Naive thymus-derived CD4-positive, alpha-beta T cell (primary cell): ENCODE results near the gene UBE2G1. TPM values are rescaled to one million over a fixed set of nuclear protein-coding genes. Genes with fewer than 3 reads are reported as not detected.

ENCODE experiments used
- ATAC-seq: fragments of 150-1000 bp; cut with Tn5 transposase; 2 replicates; pipeline ENCODE4 v1.10.0; 2021; ENCODE audit warnings: mild to moderate bottlenecking, moderate library complexity
- CTCF ChIA-PET: fragments of 350-600 bp; sonication (Branson Sonifier 250); formaldehyde crosslinking; loops from one replicate; lab custom pipeline; 2021; ENCODE audit warnings: antibody characterized with exemption; lab: Charles Lee
- POLR2A ChIA-PET: fragments of 350-600 bp; sonication (Branson Sonifier 250); formaldehyde crosslinking; loops from one replicate; lab custom pipeline; 2021; ENCODE audit warnings: antibody characterized with exemption, inconsistent platforms; lab: Charles Lee
- DNase-seq, 9 donors: peaks; one replicate each; pipeline versions ENCODE4 v3.0.0 to v3.0.0-alpha.2; 2020 to 2022; ENCODE audit warnings: mixed read lengths in 1 of 9
- H3K27ac ChIP-seq: one replicate; pipeline ENCODE4 v1.7.0; 2013; ENCODE audit warnings: mild to moderate bottlenecking, low read depth, low read length, moderate library complexity
- H3K27me3 ChIP-seq, 2 donors: one replicate each; pipeline ENCODE4 v1.7.0; 2013; ENCODE audit warnings: low read length in 2 of 2, mild to moderate bottlenecking in 2 of 2, moderate library complexity in 2 of 2; ENCODE audit not compliant: control insufficient read depth in 2 of 2, insufficient read depth in 2 of 2
- H3K36me3 ChIP-seq, 3 experiments: 1 replicate in 2 of 3; 2 replicates in 1 of 3; pipeline ENCODE4 v1.7.0; 2013; ENCODE audit warnings: low read length in 3 of 3, mild to moderate bottlenecking in 3 of 3, moderate library complexity in 1 of 3; ENCODE audit not compliant: insufficient read depth in 3 of 3, control insufficient read depth in 2 of 3
- H3K4me1 ChIP-seq, 2 donors: one replicate each; pipeline ENCODE4 v1.7.0; 2013; ENCODE audit warnings: low read length in 2 of 2, mild to moderate bottlenecking in 2 of 2, moderate library complexity in 1 of 2; ENCODE audit not compliant: control insufficient read depth in 2 of 2, insufficient read depth in 2 of 2
- H3K4me3 ChIP-seq: 2 replicates; pipeline ENCODE4 v1.7.0; 2013; ENCODE audit warnings: mild to moderate bottlenecking, low read length
- H3K9me3 ChIP-seq, 3 experiments: 1 replicate in 2 of 3; 2 replicates in 1 of 3; pipeline ENCODE4 v1.7.0; 2013; ENCODE audit warnings: low read length in 3 of 3; ENCODE audit not compliant: control insufficient read depth in 2 of 3
- H3K27ac Mint-ChIP-seq, 9 donors: one replicate each; pipeline ENCODE4 v1.8.0; 2020 to 2022; ENCODE audit warnings: mixed read lengths in 9 of 9, mild to moderate bottlenecking in 8 of 9, moderate library complexity in 5 of 9, inconsistent platforms in 2 of 9
- H3K27me3 Mint-ChIP-seq, 5 donors: one replicate each; pipeline ENCODE4 v1.8.0; 2021 to 2022; ENCODE audit warnings: mixed read lengths in 5 of 5, mild to moderate bottlenecking in 1 of 5
- H3K36me3 Mint-ChIP-seq, 5 donors: one replicate each; pipeline ENCODE4 v1.8.0; 2020 to 2022; ENCODE audit warnings: mixed read lengths in 5 of 5, mild to moderate bottlenecking in 3 of 5, inconsistent platforms in 1 of 5
- H3K4me1 Mint-ChIP-seq, 7 donors: one replicate each; pipeline ENCODE4 v1.8.0; 2020 to 2022; ENCODE audit warnings: mixed read lengths in 7 of 7, mild to moderate bottlenecking in 3 of 7, inconsistent platforms in 1 of 7
- H3K4me3 Mint-ChIP-seq, 10 donors: one replicate each; pipeline ENCODE4 v1.8.0; 2020 to 2022; ENCODE audit warnings: mild to moderate bottlenecking in 10 of 10, mixed read lengths in 10 of 10, moderate library complexity in 6 of 10, inconsistent platforms in 2 of 10
- H3K9me3 Mint-ChIP-seq, 11 donors: one replicate each; pipeline ENCODE4 v1.8.0; 2020 to 2022; ENCODE audit warnings: mixed read lengths in 11 of 11, mild to moderate bottlenecking in 4 of 11, inconsistent platforms in 1 of 11, moderate library complexity in 1 of 11
- intact Hi-C, 2 donors: fragments of 100-400 bp; cut with micrococcal nuclease; formaldehyde crosslinking; loops; one replicate each; pipeline ENCODE4 v1.15.1; 2023
- polyA plus RNA-seq, 2 donors: library from polyadenylated mRNA; unstranded; fragments of 300-500 nt; fragmentation: Illumina TruSeq; gene quantifications; one replicate each; pipeline ENCODE4 v1.2.3, GENCODE V29; 2021
- total RNA-seq, 6 experiments: library from RNA in 5 of 6; stranded (reverse) in 5 of 6; gene quantifications; 1 replicate in 5 of 6; 2 replicates in 1 of 6; pipeline ENCODE4 v1.2.3 and lab custom pipeline; 2021 to 2026

Gene UBE2G1
- total and polyA plus RNA-seq, 7 experiments from 2014 or later = 50.1 to 68.9 (median 56.6) TPM

DNA sequence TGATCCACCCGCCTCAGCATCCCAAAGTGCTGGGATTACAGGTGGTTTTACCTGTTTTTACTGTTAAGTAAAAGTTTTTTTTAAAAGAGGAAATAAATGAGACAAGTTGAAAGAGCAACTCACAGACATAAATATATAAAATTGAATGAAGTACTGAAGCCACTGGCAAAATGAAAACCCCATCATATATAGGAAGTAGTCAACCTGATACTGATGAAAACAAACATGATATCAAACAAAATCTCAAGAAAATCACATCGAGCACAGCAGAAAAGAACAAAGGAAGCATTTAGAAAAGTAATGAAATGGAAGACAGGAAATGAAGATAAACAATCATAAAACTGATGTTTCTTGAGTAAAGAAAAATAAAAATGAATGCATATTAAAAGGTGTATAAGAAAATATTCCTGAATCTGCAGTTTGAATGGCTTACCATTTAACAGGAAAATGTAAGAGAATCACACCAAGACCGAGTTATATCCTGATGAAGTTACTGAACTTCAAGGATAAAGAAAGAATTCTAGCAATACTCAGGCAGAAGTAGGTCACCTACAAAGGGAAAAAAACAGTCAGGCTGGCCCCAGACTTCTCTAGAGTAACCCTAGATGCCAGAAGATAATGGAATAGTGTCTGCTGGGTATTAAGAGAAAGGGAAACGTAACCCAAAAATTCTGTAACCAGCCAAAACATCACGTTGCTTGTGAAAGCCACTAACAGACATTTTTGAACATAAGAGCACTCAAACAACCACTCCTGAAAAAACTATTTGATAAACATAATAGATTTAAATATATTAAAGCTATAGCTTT is 31.5 kb downstream of the UBE2G1 start:
- H3K27me3 Mint-ChIP-seq = no peaks in the 10 kb centered on the region
- H3K4me1 ChIP-seq = peaks cover 7 to 25% of the 10 kb centered on the region in 2 donors
- intact Hi-C loops = no loop called here
- H3K27me3 ChIP-seq = no peaks in the 10 kb centered on the region
- H3K27ac ChIP-seq = peak overlapping the region; percentile 19
- ChIA-PET POLR2A (interaction anchor here (1.4 kb wide), 1 partner anchor 9 kb away, joined by 7 read pairs; no protein-coding TSS in a partner anchor), CTCF (no interaction called here)
- H3K36me3 ChIP-seq = no peaks in the 10 kb centered on the region
- H3K9me3 ChIP-seq = no peaks in the 10 kb centered on the region
- peaks cover 20 to 83% (median 65%) of the 10 kb centered on the region in 7 donors for H3K4me1 Mint-ChIP-seq
- H3K4me3 Mint-ChIP-seq = peak overlapping the region in 9 of 10 donors; percentile 36 to 83 (median 59)
- H3K27ac Mint-ChIP-seq = peak overlapping the region in 8 of 9 donors; percentile 5 to 87 (median 73)
- DNase-seq = peak in 5 of 9 donors; percentile 11 to 30 (median 24)
- no peak overlapping the region for H3K4me3 ChIP-seq
- peak; percentile 54 for ATAC-seq
- H3K36me3 Mint-ChIP-seq = peaks cover 0 to 7% (median 4%) of the 10 kb centered on the region in 5 donors
- H3K9me3 Mint-ChIP-seq = no peaks in the 10 kb centered on the region

DNA sequence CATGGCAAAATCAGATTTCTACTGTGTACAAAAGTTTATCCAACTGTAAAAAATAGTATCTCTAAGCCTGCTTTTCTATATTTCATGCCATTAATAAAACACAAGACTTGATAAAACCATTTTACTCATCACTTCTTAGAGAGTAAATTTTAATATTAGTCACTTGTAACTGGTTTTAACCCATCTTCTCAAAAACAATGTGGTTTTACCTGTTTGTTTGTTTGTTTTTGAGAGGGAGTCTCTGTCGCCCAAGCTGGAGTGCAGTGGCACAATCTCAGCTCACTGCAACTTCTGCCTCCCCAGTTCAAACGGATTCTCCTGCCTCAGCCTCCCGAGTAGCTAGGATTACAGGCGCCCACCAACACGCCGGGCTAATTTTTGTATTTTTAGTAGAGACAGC is 32.1 kb downstream of the UBE2G1 start:
- Mint-ChIP-seq H3K27ac (peak overlapping the region in 8 of 9 donors; percentile 5 to 87 (median 73)), H3K27me3 (no peaks in the 10 kb centered on the region), H3K9me3 (no peaks in the 10 kb centered on the region), H3K4me3 (peak overlapping the region in 8 of 10 donors; percentile 12 to 83 (median 58)), H3K4me1 (peaks cover 18 to 84% (median 67%) of the 10 kb centered on the region in 7 donors), H3K36me3 (peaks cover 0 to 11% (median 6%) of the 10 kb centered on the region in 5 donors)
- ChIA-PET POLR2A (no interaction called here), CTCF (interaction anchor here (0.6 kb wide), 1 partner anchor 74 kb away, joined by 3 read pairs; no protein-coding TSS in a partner anchor)
- Histone ChIP-seq H3K9me3 (no peaks in the 10 kb centered on the region), H3K27me3 (no peaks in the 10 kb centered on the region), H3K27ac (no peak overlapping the region), H3K4me3 (no peak overlapping the region), H3K4me1 (peaks cover 7 to 25% of the 10 kb centered on the region in 2 donors), H3K36me3 (no peaks in the 10 kb centered on the region)
- intact Hi-C loops = no loop called here
- ATAC-seq (no peak), DNase-seq (no peak)

DNA sequence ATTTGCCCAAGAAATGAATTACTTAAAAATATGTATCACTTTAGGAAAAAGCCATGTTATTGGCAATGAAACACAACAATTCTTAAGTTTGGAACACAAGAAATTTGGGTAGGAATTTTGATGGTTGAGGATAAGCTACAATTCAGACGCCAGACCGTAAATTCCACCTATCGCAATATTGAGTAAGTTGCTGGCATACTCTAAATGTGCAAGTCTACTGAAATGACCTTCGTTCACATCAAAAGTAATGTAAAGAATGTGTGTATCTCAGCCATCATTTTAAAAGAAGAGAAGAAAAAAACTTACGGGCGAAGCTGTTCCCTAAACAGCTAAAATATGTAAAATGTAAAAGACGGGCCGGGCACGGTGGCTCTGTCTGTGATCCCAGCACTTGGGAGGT is 33.4 kb downstream of the UBE2G1 start:
- Histone ChIP-seq H3K27ac (no peak overlapping the region), H3K4me1 (peaks cover 10 to 25% of the 10 kb centered on the region in 2 donors), H3K9me3 (no peaks in the 10 kb centered on the region), H3K27me3 (no peaks in the 10 kb centered on the region), H3K4me3 (no peak overlapping the region), H3K36me3 (no peaks in the 10 kb centered on the region)
- no peaks in the 10 kb centered on the region for H3K9me3 Mint-ChIP-seq
- H3K4me1 Mint-ChIP-seq = peaks cover 18 to 77% (median 63%) of the 10 kb centered on the region in 7 donors
- H3K27me3 Mint-ChIP-seq = no peaks in the 10 kb centered on the region
- peak overlapping the region in 7 of 9 donors; percentile 10 to 73 (median 14) for H3K27ac Mint-ChIP-seq
- intact Hi-C loops = no loop called here
- H3K4me3 Mint-ChIP-seq = peak overlapping the region in 1 of 10 donors; percentile 46
- ATAC-seq (no peak), DNase-seq (no peak)
- H3K36me3 Mint-ChIP-seq = peaks cover 0 to 16% (median 7%) of the 10 kb centered on the region in 5 donors
- ChIA-PET POLR2A (no interaction called here), CTCF (interaction anchor here (0.9 kb wide), 1 partner anchor 28 kb away, joined by 3 read pairs; no protein-coding TSS in a partner anchor)

DNA sequence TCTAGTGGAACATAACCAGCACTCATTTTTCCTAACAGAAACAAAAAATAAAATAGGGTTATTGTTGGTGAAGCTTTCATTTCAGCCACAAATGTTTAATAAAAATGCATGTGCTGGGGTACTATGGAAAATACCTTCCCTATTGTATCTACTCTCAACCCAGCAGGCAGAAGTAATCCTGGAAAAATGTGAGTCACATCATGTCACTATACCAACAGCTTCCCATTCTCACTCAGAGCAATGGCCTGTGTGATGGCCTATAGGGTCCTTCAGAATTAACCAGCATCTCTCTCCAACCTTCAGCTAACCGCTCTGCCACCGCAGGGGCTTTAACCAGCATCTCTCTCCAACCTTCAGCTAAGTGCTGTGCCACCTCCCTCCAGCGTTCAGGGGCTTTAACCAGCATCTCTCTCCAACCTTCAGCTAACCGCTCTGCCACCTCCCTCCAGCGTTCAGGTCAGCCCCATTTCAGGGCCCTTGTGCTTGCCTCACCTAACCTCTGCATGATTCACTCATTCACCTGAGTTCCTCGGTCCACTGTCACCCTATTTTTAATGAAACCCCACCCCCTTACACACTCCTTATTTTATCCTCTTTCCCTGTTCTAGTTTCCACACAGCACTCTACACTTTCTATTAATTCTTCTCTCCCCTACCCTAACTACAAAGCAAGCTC is 34.0 kb downstream of the UBE2G1 start:
- ChIA-PET POLR2A (no interaction called here), CTCF (interaction anchor here (0.8 to 0.9 kb wide), 2 partner anchors 28 to 89 kb away, joined by 3 read pairs; no protein-coding TSS in a partner anchor)
- DNase-seq = no peak
- Histone ChIP-seq H3K4me3 (no peak overlapping the region), H3K9me3 (no peaks in the 10 kb centered on the region), H3K27ac (no peak overlapping the region), H3K4me1 (peaks cover 10 to 25% of the 10 kb centered on the region in 2 donors), H3K36me3 (no peaks in the 10 kb centered on the region), H3K27me3 (no peaks in the 10 kb centered on the region)
- Mint-ChIP-seq H3K27ac (peak overlapping the region in 8 of 9 donors; percentile 10 to 73 (median 14)), H3K36me3 (peaks cover 0 to 21% (median 13%) of the 10 kb centered on the region in 5 donors), H3K4me1 (peaks cover 18 to 77% (median 66%) of the 10 kb centered on the region in 7 donors), H3K9me3 (peaks cover 0 to 6% (median under 1%) of the 10 kb centered on the region in 11 donors), H3K4me3 (peak overlapping the region in 3 of 10 donors; percentile 1 to 46 (median 16)), H3K27me3 (no peaks in the 10 kb centered on the region)
- no peak for ATAC-seq
- intact Hi-C loops = no loop called here

DNA sequence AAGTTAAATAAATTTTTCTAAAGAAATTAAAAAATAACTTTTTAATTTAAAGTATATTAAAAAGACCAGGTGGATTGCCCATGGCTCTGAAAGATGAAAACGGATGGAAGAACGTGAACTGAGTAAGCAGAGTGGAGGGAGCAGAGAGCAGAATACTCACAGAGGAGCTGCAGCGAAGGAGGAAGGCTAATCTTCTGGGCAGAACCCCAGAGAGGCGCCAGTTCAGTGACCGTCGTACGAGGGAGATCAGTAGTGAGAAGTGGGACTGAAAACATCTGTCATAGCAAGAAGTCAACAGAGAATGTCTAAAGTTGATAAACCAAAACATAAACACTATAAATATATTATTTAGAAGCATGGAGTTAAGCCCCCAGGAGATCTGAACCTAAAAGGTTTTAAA is 34.9 kb downstream of the UBE2G1 start:
- Mint-ChIP-seq H3K27ac (peak overlapping the region in 3 of 9 donors; percentile 55 to 90 (median 74)), H3K4me1 (peaks cover 17 to 72% (median 65%) of the 10 kb centered on the region in 7 donors), H3K4me3 (no peak overlapping the region), H3K9me3 (peaks cover 0 to 10% (median 2%) of the 10 kb centered on the region in 11 donors), H3K36me3 (peaks cover 0 to 26% (median 18%) of the 10 kb centered on the region in 5 donors), H3K27me3 (no peaks in the 10 kb centered on the region)
- Histone ChIP-seq H3K9me3 (no peaks in the 10 kb centered on the region), H3K4me1 (peaks cover 10 to 25% of the 10 kb centered on the region in 2 donors), H3K36me3 (no peaks in the 10 kb centered on the region), H3K27me3 (no peaks in the 10 kb centered on the region), H3K27ac (no peak overlapping the region), H3K4me3 (no peak overlapping the region)
- ATAC-seq (no peak), DNase-seq (no peak)
- ChIA-PET CTCF (no interaction called here), POLR2A (no interaction called here)
- intact Hi-C loops = no loop called here

DNA sequence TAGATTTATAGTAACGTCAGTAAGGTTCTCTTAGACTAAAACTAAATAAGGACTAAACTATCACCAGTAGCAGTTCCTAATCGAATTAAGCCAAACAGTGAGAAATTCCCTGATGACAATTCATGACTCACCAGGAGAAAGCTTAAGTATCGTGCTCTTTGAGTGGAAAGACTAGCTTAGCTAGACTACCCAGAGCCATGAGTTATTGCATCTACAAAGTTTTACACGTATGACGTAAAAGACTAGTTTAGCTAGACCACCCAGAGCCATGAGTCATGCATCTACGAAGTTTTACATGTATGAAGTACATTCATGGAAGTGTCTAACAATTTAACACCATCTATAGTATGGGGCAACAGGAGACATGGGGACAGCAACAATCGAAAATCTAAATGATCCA is 36.6 kb downstream of the UBE2G1 start:
- H3K9me3 ChIP-seq = no peaks in the 10 kb centered on the region
- ChIA-PET CTCF (no interaction called here), POLR2A (interaction anchor here (0.6 kb wide), 1 partner anchor 143 kb away, joined by 3 read pairs; no protein-coding TSS in a partner anchor)
- peaks cover 0 to 41% (median 31%) of the 10 kb centered on the region in 5 donors for H3K36me3 Mint-ChIP-seq
- no peaks in the 10 kb centered on the region for H3K36me3 ChIP-seq
- ATAC-seq = no peak
- H3K4me1 ChIP-seq = peaks cover 10 to 19% of the 10 kb centered on the region in 2 donors
- no peak overlapping the region for H3K4me3 ChIP-seq
- H3K9me3 Mint-ChIP-seq = peaks cover 0 to 24% (median 7%) of the 10 kb centered on the region in 11 donors
- H3K27ac ChIP-seq = no peak overlapping the region
- peaks cover 16 to 69% (median 62%) of the 10 kb centered on the region in 7 donors for H3K4me1 Mint-ChIP-seq
- peak overlapping the region in 1 of 9 donors; percentile 31 for H3K27ac Mint-ChIP-seq
- H3K27me3 Mint-ChIP-seq = no peaks in the 10 kb centered on the region
- no peaks in the 10 kb centered on the region for H3K27me3 ChIP-seq
- no peak overlapping the region for H3K4me3 Mint-ChIP-seq
- no peak for DNase-seq
- intact Hi-C loops = no loop called here
